H1 (cell line): ENCODE data around the gene FRMPD1. TPM values are rescaled to one million over a fixed set of nuclear protein-coding genes. Genes with fewer than 3 reads are reported as not detected.
"Not testable (repeated sequence)": the region's sequence is repeated elsewhere in the genome, so short reads cannot be mapped to it uniquely, and the experiment has no call there.

Source experiments
- CTCF ChIA-PET: fragments of 300-600 bp; sonication (Branson Sonifier 250); formaldehyde crosslinking; loops from one replicate; lab custom pipeline; 2021; ENCODE audit not compliant: partially characterized antibody; lab: Charles Lee
- POLR2A ChIA-PET: fragments of 300-600 bp; sonication (Branson Sonifier 250); formaldehyde crosslinking; loops from one replicate; lab custom pipeline; 2021; ENCODE audit warnings: inconsistent platforms; ENCODE audit not compliant: partially characterized antibody; lab: Charles Lee
- DNase-seq, 2 experiments: peaks; one replicate each; pipeline versions ENCODE4 v3.0.0 to v3.0.0-alpha.2; 2010 to 2022; ENCODE audit warnings: low spot score in 2 of 2, low read depth in 1 of 2, mixed read lengths in 1 of 2
- FAIRE-seq: peaks from 2 replicates; lab custom pipeline; 2011; peaks lifted over from hg19 to GRCh38; lab: Jason Lieb, UNC
- H2AFZ ChIP-seq: 2 replicates; pipeline ENCODE4 v1.8.1; 2012; ENCODE audit warnings: low read length, inconsistent platforms
- H2AK5ac ChIP-seq: 2 replicates; pipeline ENCODE4 v1.6.1; 2013; ENCODE audit warnings: low read depth, low read length
- H2BK120ac ChIP-seq: replicated peaks from 2 replicates; pipeline ENCODE3; 2013; ENCODE audit warnings: low read depth, low read length, inconsistent platforms
- H2BK12ac ChIP-seq: 2 replicates; pipeline ENCODE4 v1.6.1; 2013; ENCODE audit warnings: low read depth, low read length
- H2BK15ac ChIP-seq: 2 replicates; pipeline ENCODE4 v1.6.1; 2013; ENCODE audit warnings: low read length
- H2BK20ac ChIP-seq: 2 replicates; pipeline ENCODE4 v1.6.1; 2013; ENCODE audit warnings: low read length
- H2BK5ac ChIP-seq: 2 replicates; pipeline ENCODE4 v1.6.1; 2013; ENCODE audit warnings: low read depth, low read length
- H3K14ac ChIP-seq: 2 replicates; pipeline ENCODE4 v1.6.1; 2013; ENCODE audit warnings: inconsistent platforms; ENCODE audit not compliant: insufficient read length
- H3K18ac ChIP-seq: 2 replicates; pipeline ENCODE4 v1.6.1; 2013; ENCODE audit warnings: low read length; ENCODE audit errors: extremely low read depth
- H3K23ac ChIP-seq: 2 replicates; pipeline ENCODE4 v1.6.1; 2013; ENCODE audit warnings: inconsistent platforms; ENCODE audit not compliant: insufficient read length
- H3K23me2 ChIP-seq: 2 replicates; pipeline ENCODE4 v1.6.1; 2013; ENCODE audit warnings: low read depth, low read length
- H3K27ac ChIP-seq: 2 replicates; pipeline ENCODE4 v1.6.1; 2011; ENCODE audit warnings: low read depth, low read length, inconsistent platforms
- H3K27me3 ChIP-seq, 4 experiments: replicated peaks in 1 of 4; 1 replicate in 1 of 4; 2 replicates in 3 of 4; pipeline versions ENCODE4 v1.6.1 to v1.8.1; 2011 to 2013; ENCODE audit warnings: low read length in 3 of 4, mild to moderate bottlenecking in 3 of 4, inconsistent platforms in 2 of 4, mixed read lengths in 2 of 4, moderate library complexity in 1 of 4; ENCODE audit not compliant: control insufficient read depth in 3 of 4, insufficient read depth in 3 of 4; ENCODE audit errors: extremely low read depth in 1 of 4
- H3K36me3 ChIP-seq, 4 experiments: 2 replicates each; pipeline versions ENCODE4 v1.6.1 to v1.8.1; 2011 to 2013; ENCODE audit warnings: mild to moderate bottlenecking in 4 of 4, low read length in 3 of 4, moderate library complexity in 2 of 4, control low read depth in 1 of 4, inconsistent platforms in 1 of 4; ENCODE audit not compliant: insufficient read depth in 4 of 4, control insufficient read depth in 2 of 4
- H3K4ac ChIP-seq: replicated peaks from 2 replicates; pipeline ENCODE3; 2013; ENCODE audit warnings: low read length, low read depth, mixed read lengths, inconsistent platforms; ENCODE audit not compliant: insufficient read length
- H3K4me1 ChIP-seq, 4 experiments: replicated peaks in 1 of 4; 1 replicate in 1 of 4; 2 replicates in 3 of 4; pipeline versions ENCODE4 v1.6.1 to v1.8.1; 2011 to 2013; ENCODE audit warnings: low read length in 3 of 4, inconsistent platforms in 2 of 4, mixed read lengths in 1 of 4; ENCODE audit not compliant: insufficient read depth in 4 of 4, control insufficient read depth in 3 of 4
- H3K4me2 ChIP-seq, 2 experiments: 2 replicates each; pipeline versions ENCODE4 v1.6.1 to v1.8.1; 2011 to 2013; ENCODE audit warnings: low read depth in 2 of 2, low read length in 2 of 2, control low read depth in 1 of 2, inconsistent platforms in 1 of 2, mild to moderate bottlenecking in 1 of 2; ENCODE audit not compliant: insufficient read depth in 1 of 2
- H3K4me3 ChIP-seq, 4 experiments: fragments of 200-600, 300-600 bp in 1 of 4; sonication (generic), shearing (Covaris generic), sonication (Bioruptor Twin) in 1 of 4; 2 replicates each; pipeline versions ENCODE4 v1.5.1 to v1.8.1; 2011 to 2016; ENCODE audit warnings: low read length in 4 of 4, low read depth in 3 of 4, control low read depth in 2 of 4, inconsistent platforms in 2 of 4, mild to moderate bottlenecking in 2 of 4, mixed read lengths in 1 of 4, moderate library complexity in 1 of 4; ENCODE audit not compliant: insufficient read depth in 2 of 4; ENCODE audit errors: extremely low read depth in 1 of 4
- H3K56ac ChIP-seq: replicated peaks from 2 replicates; pipeline ENCODE3; 2013; ENCODE audit warnings: low read depth, mild to moderate bottlenecking, mixed read lengths, low read length, inconsistent platforms; ENCODE audit not compliant: insufficient read length
- H3K79me1 ChIP-seq: 2 replicates; pipeline ENCODE4 v1.6.1; 2013; ENCODE audit warnings: low read depth, low read length, control low read depth
- H3K79me2 ChIP-seq, 2 experiments: 2 replicates each; pipeline versions ENCODE4 v1.6.1 to v1.8.1; 2012 to 2013; ENCODE audit warnings: low read length in 2 of 2, mild to moderate bottlenecking in 2 of 2, inconsistent platforms in 1 of 2; ENCODE audit not compliant: insufficient read depth in 2 of 2, control insufficient read depth in 1 of 2
- H3K9ac ChIP-seq, 4 experiments: replicated peaks in 1 of 4; 1 replicate in 1 of 4; 2 replicates in 3 of 4; pipeline versions ENCODE4 v1.6.1 to v1.8.1; 2011 to 2013; ENCODE audit warnings: low read depth in 3 of 4, low read length in 3 of 4, control low read depth in 2 of 4, mild to moderate bottlenecking in 2 of 4, moderate library complexity in 2 of 4, inconsistent platforms in 1 of 4; ENCODE audit errors: extremely low read depth in 1 of 4
- H3K9me3 ChIP-seq, 2 experiments: 2 replicates each; pipeline versions ENCODE4 v1.6.1 to v1.8.1; 2012 to 2013; ENCODE audit warnings: mild to moderate bottlenecking in 2 of 2, moderate library complexity in 2 of 2, control low read depth in 1 of 2, inconsistent platforms in 1 of 2, low read depth in 1 of 2, low read length in 1 of 2, mixed read lengths in 1 of 2; ENCODE audit not compliant: insufficient read depth in 2 of 2
- H4K20me1 ChIP-seq, 2 experiments: replicated peaks in 1 of 2; 2 replicates each; pipeline versions ENCODE3 to v1.8.1; 2011 to 2013; ENCODE audit warnings: inconsistent platforms in 2 of 2, low read length in 2 of 2, mild to moderate bottlenecking in 1 of 2; ENCODE audit not compliant: insufficient read depth in 2 of 2, control insufficient read depth in 1 of 2
- H4K5ac ChIP-seq: 2 replicates; pipeline ENCODE4 v1.6.1; 2013; ENCODE audit warnings: low read length, low read depth, mixed read lengths, inconsistent platforms; ENCODE audit not compliant: insufficient read length
- H4K8ac ChIP-seq: 2 replicates; pipeline ENCODE4 v1.8.0; 2013; ENCODE audit warnings: mild to moderate bottlenecking, moderate library complexity, low read length, inconsistent platforms; ENCODE audit not compliant: insufficient read depth; ENCODE audit errors: extremely low read depth
- H4K91ac ChIP-seq: replicated peaks from 2 replicates; pipeline ENCODE3; 2013; ENCODE audit warnings: low read length, mixed read lengths, inconsistent platforms; ENCODE audit not compliant: insufficient read length
- ASH2L ChIP-seq: fragments of 200-600, 300-600 bp; sonication (generic); IDR thresholded peaks from one replicate; pipeline ENCODE4 v1.7.1; 2017; ENCODE audit warnings: low read length
- WGBS, 2 experiments: shearing (Covaris generic) in 1 of 2; methylation state at CpG; one replicate each; pipeline versions ENCODE4 v1.1.6 to v1.1.7; 2013 to 2015; ENCODE audit warnings: low lambda C conversion rate in 2 of 2, mixed read lengths in 2 of 2, inconsistent platforms in 1 of 2, low coverage in 1 of 2, missing lambda C conversion rate in 1 of 2; ENCODE audit not compliant: insufficient replicate concordance in 2 of 2, insufficient coverage in 1 of 2, insufficient read length in 1 of 2; ENCODE audit errors: extremely low coverage in 1 of 2, missing lambda C conversion rate in 1 of 2; 5-methylcytosine and 5-hydroxymethylcytosine counted together
- polyA plus RNA-seq, 7 experiments: library from polyadenylated mRNA; depleted of rRNA in 3 of 7; stranded (reverse) in 5 of 7; unstranded in 2 of 7; fragments of >200 nt in 5 of 7; fragments of 200-250 nt in 2 of 7; gene quantifications; 1 replicate in 5 of 7; 2 replicates in 1 of 7; 4 replicates in 1 of 7; pipeline versions ENCODE4 v1.2.1 to v1.2.3, GENCODE V29; 2011 to 2013; ENCODE audit warnings: missing spikeins in 2 of 7, mixed read lengths in 2 of 7
- total RNA-seq: library from RNA; stranded (reverse); fragmentation: NEBNext Ultra II Directional; extraction: Animal tissue kit (Norgen Biotek cat#: 25700); gene quantifications from 2 replicates; pipeline ENCODE4 v1.2.1, GENCODE V29; 2021

FRMPD1 gene
- total and polyA plus RNA-seq, 2 of the 8 experiments (the other 6 are each of a cell fraction or from before 2014, with no cell fraction given) = 0.27 to 0.32 TPM

GRCh38 chr9:37751186-37751585 lies 100.4 kb downstream of the FRMPD1 start (continued):
- TF ChIP-seq ASH2L = no peak

GRCh38 chr9:37751704-37752103 lies 101.0 kb downstream of the FRMPD1 start:
- H3K36me3 ChIP-seq, H3K79me2 ChIP-seq, H3K56ac ChIP-seq, FAIRE-seq, H2BK120ac ChIP-seq, H2BK12ac ChIP-seq, H2AK5ac ChIP-seq, H2BK15ac ChIP-seq, H3K4me1 ChIP-seq, DNase-seq, H3K79me1 ChIP-seq, H3K23ac ChIP-seq, H3K23me2 ChIP-seq, CTCF ChIA-PET, H3K27ac ChIP-seq, H3K14ac ChIP-seq, H4K20me1 ChIP-seq, H3K9me3 ChIP-seq, H4K91ac ChIP-seq, H3K4ac ChIP-seq, H3K9ac ChIP-seq, H3K4me3 ChIP-seq, H4K8ac ChIP-seq, H2BK5ac ChIP-seq, H3K27me3 ChIP-seq, H2AFZ ChIP-seq, H3K4me2 ChIP-seq, H2BK20ac ChIP-seq, H4K5ac ChIP-seq, H3K18ac ChIP-seq: not testable (repeated sequence)
- POLR2A ChIA-PET = interaction anchor here (0.9 to 1.5 kb wide), 3 partner anchors 13 to 49 kb away, joined by 3 to 6 read pairs (median 3); partner anchors contain the start of genes DCAF10 and EXOSC3
- WGBS, 2 experiments = 95% methylated on average over 8 of the region's 30 CpGs; no CpG with 5 or more reads in 1 of the 2 experiments
